ENCODE measurements around the gene L3MBTL4.

Gene L3MBTL4

DNA sequence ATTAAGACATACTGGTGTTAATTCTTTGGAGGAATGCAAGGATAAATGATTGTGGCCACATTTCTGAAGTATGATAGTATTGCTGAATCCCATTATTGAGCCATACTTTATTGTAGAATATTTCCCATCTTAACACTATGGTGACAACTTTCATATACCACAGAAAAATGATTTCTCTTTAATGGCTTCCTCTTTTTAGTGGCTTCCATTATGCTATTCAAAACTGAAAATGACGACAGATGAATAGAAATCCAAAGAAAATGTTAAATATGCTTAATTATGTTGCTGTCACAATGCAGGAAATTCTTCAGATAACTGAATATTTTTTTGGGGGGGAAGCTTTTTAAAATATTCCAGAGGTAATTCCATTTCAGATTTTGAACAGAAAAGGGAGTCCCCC is 430.5 kb downstream of the L3MBTL4 start:
- no peak for DNase-seq (ENCODE audit: low read depth)

DNA sequence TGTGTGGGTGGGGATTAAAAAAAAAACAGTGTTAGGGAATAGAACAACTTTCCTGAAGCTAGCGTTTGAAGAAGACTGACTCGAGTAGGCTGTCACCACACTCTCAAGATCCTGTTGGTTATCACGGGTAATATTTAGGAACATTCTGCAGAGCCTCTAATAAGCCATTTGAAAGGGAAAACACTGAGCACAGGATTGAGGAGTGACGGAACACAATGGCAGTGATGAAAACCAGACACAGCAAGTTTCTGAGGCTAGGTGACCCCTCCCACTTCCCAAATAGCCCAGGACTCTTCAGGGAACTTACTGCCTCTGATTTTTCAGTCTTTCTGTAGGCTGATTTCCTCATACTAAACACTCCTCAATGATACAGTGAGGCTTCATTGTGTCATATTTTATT is 431.2 kb downstream of the L3MBTL4 start:
- DNase-seq (ENCODE audit: low read depth): no peak

DNA sequence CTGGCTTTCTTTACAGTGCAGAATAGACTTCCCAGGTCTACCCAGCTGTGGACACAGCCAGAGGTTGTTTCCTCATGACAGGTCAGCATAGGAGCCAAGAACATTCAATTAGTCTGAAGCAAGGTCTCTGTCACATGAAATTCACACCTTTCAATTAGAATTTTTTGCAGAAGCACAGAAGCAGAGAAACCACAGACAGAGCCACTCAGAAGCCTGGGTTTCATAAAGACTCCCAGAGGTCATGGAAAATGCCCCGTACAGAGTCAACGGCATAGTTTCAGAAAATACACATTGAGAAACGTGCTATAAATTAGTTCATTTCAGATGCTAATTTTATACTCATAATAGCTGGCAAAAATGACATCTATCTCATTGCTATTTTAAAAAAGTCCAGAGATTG is 432.4 kb downstream of the L3MBTL4 start:
- no peak for DNase-seq (ENCODE audit: low read depth)

DNA sequence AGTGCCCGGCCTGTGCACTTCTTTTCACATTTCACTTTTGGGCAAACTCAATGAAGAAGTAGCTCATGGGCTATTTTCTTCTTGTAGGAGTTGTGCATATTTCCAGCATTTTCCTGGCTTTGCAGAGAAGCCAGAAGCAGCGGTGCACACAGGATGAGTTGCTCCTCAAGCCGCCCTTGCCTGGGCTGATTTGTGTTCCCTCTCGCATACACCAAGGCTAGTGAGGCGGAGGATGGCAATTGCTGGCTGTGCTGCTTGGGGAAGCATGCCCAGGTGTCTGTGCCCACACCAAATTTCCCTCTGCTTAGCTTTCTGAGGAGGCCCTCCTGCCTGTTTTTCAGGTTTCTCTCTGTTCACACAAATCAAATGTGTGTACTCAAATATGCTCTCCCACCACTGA is 434.0 kb downstream of the L3MBTL4 start:
- no peak for DNase-seq (ENCODE audit: low read depth)

DNA sequence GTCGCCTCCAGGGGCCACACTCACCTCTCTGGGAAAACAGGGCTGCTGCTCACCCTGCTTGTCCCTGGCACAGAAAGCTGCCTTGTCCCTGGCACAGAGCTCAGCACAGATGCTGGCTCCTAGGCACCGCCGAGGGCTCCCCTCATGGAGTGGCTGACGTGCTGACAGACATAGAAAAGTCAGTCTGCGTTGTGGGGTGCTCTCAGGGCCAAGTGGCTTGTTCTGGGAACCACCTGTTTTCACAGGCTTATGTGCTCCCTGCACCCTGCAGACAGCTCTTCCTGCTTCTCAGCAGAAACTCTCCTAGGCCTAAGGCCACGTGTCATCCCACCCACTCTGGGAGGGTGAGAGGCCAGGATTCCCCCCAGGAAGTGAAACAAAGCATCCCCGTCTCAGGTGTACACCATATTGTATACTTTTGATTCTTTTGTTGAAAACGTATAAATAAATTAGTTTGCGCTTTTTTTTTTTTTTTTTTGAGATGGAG is 434.7 kb downstream of the L3MBTL4 start:
- DNase-seq (ENCODE audit: low read depth): no peak

DNA sequence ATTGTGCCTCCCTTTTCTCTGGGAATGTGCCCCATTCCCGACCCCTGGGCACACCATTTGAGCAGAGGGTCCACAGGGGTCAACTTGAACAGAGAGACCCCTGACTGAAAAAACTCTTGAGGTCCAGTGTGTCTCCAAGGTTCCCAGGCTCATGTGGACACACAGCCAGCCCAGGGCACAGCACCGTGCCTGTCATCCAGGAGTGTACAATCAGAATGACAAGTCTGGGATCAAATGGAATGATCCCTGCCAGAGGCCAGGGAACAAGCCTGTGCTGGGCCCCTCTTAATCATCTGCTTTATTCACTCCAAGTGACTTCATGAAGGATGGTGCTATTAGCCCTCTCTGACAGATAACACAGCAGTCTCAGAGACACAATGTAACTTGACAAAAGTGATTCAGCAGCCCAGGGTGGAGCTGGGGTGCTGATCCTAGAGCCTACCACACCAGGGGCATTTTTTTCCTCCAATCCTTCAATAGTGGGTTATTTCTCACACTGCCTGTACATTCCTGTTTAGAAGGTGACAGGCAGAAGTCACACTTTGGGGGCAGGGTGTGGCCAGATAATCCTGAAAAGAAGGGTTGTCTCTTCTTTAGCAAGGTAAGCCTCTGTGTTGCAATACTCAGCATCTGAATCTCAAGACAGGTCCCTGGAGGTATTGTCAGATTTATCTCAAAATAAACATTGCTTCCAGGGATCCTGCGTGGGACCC is 435.4 kb downstream of the L3MBTL4 start:
- no peak for DNase-seq (ENCODE audit: low read depth)

DNA sequence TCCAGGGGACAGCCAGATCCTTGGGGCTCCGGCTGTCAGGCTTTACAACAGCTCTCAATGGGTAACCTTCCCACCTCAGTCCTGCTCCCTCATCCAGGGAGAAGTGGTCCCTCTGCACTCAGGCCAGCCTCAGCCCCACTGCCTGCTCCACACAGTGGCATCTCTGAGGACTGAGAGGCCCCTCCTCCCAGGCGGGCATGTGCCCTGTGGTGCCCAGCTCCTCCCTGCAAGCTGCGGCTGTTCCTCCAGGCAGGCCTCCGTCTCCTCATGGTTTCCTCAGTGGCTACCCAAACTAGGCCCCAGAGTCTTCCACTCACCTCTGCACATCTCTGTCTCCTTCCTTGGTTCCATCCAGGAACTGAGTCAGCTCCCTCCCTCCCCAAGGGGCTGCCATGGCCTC is 437.7 kb downstream of the L3MBTL4 start:
- no peak for DNase-seq (ENCODE audit: low read depth)

DNA sequence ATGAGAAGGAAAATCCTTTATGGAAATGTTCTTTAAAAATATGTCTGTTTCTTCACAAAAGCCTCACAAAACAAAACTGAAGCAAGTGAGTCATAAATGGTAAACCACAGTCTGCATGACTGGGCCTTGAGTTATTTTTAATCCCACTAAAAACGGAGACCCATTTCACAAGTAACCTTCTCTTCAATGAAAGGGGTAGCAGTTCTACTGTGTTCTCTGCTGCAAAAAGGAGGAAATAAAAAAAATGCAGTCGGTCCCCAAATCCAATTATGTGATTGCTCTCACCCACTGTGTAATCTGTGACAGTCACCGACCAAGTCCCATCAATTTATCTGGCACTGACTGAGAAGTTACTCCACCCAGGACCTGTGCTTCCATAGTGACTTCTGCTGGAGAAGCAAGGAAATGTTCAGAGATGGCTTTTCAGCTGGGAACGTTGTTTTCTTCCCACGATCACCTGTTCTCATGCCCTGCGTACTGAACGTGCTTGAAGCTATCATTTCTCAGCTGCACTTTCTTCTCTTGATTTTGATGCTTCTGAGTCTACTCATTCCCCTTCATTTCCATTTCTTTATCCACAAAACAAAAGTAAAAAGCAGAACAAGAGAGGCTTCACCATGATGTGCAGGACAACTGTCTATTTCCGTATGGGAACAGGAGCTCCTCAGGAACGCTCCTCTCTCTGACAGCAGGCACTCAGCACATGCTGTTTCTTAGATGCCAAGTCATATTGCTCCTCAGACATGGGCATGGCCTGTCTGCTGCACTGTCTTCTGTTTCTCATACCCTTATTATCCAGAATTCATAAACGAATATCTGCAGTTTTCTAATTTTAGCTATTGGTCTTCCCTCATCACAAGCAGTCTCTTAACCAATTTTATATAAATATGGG is 439.4 kb downstream of the L3MBTL4 start:
- no peak for DNase-seq (ENCODE audit: low read depth)

DNA sequence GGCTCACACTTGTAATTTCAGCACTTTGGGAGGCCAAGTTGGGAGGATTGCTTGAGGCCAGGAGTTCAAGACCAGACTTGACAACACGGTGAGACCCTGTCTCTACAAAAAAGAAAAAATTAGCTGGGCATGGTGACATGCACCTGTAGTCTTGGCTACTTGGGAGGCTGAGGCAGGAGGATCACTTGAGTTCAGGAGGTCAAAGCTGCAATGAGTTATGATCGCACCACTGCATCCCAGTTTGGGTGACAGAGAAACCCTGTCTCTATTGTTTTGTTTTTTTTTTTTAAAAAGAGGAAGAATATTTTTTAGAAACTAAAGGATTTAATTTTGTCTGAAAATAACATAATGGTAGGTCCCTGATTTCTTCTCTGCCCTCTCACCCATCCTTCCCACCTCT is 440.0 kb downstream of the L3MBTL4 start:
- DNase-seq (ENCODE audit: low read depth): no peak

DNA sequence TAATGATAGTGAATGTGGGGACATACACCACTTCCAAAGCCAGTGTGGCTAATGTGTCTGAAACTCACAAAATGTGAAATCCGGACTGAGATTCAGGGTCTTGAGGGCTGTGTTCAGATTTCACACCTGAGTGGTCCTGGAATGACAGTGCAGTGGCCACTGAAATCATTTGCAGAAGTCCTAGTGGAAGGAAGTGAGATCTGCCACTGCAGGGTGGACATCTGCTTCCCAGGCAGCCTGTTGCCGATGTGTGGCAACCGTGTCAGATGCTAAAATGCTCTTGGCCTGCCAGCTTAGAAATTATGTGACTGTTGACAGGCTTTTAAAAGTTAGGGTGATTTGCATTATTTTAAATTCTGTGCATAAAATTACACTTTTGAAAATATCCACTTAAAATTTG is 441.6 kb downstream of the L3MBTL4 start:
- DNase-seq (ENCODE audit: low read depth): no peak

DNA sequence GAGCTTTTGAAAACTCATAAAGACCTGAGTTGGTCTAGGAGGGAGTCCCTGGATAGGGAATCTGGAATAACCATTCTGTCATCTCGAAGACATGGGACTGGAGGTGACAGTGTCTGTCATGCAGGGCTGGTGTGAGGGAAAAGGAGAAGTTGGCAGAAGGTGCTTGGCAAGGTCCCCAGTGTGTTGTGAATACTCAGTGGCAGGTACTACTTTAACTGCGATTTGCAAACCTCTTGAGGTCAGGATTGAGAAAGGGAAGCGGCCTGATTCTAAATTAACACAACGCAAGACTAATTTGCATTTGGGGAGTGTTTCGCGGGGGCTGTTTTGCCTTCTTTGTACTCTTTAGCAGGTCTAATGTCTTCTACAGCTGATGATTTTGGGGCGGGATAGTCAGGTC is 442.4 kb downstream of the L3MBTL4 start:
- DNase-seq (ENCODE audit: low read depth): no peak

DNA sequence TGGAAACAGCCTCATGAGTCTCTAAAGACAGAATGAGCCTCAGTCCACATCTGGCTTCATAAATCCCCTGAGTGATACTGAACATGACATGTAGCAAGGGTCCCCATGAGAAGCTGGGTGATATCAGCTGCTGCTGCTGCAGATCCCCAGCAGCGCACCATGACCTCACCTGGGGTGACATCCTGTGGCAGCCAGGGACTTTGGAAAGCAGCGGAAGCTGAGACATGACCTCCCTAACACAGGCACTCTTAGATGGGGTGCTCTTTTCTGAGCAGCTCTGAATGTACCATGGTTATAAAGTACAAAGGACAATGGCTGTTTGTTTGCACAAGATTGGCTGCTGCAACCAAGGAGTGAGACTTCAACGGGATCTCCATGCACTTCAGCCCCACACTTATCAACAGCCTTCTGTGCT is 444.7 kb downstream of the L3MBTL4 start:
- DNase-seq (ENCODE audit: low read depth): no peak

DNA sequence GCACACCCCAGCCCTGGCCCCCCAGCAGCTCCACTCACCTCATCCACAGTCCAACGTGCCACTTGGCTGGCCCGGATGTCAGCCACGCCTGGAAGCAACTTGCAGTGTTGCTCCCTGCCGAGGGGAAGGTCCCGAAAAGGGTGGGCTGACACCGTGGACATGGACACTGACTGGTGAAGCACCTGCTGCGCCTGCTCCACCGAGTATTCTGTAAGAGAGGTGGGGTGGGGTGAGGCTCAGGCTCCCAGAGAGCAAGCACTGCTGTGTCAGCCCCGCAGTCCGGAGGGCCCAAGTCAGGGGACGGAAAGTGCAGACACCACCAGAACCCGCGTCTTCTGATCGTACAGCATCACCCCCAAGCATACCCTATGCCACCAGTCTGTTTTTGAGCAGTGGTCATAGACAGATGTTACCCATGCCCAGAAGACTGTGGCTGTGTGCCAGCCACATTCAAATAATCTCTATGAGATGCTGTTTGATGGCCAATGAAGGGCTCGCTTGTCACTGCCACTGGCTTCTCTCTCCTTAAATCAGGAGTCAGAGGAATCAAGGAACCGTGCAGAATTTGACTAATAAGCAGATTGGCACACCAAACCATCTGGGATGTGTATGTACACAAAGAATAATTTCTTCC is 445.2 kb downstream of the L3MBTL4 start:
- no peak for DNase-seq (ENCODE audit: low read depth)

DNA sequence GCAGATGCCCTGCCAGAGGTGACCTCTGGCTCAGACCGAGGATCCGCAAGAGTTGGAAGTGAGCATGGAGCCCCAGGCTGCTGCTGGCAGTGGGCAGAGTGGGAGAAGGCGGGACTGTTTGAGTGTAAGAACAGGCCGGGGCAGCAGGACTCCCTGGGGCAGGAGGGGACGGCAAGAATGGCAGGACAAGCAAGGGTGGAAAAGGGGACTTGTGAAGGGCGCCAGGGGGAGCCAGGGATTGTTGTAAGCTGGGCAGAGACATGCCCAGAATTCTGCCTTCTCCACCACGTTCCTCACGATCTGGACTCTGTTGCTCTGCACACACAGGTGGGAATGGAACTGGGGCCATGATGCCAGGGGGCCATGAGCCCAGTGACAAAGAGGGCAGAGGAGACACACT is 447.0 kb downstream of the L3MBTL4 start:
- no peak for DNase-seq (ENCODE audit: low read depth)

DNA sequence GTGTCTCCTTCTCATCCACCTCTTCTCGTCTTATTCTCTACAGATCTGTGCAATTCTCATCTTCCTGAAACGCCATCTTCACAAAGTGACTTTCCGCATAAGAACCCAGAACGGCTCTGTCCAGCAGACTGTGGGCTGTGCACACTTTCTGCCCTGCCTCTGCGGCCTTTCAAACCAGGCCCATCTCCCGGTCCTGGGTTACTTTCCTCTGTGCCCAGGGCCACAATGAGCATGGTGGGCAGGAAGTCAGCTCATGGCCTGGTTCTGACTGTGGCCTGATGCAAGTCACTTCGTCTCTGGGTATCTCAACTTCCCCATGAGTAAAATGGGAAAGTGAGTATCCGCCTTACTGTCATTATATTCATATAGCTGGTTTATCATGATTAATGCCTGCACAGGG is 447.7 kb downstream of the L3MBTL4 start:
- no peak for DNase-seq (ENCODE audit: low read depth)

DNA sequence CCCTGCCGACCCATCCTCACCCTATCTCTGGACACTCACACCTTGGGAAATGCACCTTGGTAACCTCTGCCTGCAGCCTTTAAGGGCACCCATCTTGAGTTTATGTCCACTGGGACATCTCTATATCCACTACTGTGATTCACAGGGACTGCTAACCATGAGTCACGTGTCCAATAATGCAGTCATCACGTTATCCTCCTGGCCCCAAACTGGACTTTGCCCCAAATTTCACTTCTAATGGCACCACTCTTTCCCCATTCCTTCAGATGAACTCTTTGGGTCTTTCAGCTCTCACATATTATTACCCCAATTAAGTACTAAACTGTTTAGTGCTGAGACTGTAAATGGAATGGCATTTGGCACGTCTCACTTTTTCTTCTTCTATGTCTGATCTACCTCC is 448.2 kb downstream of the L3MBTL4 start:
- no peak for DNase-seq (ENCODE audit: low read depth)

DNA sequence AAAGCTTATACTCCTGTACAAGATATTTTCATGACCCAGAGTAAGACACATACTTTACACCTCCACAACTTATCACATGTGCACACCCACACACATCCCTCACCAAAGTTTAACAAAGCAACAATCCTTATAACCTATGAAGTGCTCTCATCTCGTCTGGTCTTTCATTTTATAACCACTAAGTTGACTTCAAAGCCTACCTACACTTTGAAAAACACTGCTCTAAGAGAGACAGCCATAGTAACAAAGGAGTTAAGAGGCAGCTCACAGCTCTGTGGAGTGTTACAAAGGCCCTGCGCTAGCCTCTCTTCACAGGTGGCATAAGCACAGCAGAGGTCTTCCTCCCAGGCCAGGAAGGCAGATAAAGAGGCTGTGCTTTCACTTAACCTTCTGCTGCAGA is 449.7 kb downstream of the L3MBTL4 start:
- DNase-seq (ENCODE audit: low read depth): no peak

DNA sequence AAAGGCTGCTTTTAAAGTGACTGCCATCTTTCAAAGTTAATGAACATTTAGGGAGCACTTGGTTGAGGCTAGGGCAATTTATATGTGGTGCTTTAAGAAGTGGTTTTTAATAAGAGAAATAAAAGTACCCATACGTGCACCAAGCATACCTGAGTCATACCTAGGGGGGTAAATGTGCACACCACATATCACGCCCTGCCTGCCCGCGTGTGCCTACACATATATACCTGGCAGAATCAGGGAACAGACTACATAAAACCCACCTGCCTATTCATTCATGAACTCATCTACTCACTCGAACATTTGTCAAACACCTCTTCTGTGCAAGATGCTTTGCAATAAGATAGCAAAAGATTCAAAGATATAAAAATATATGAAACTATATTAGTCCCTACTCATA is 450.1 kb downstream of the L3MBTL4 start:
- DNase-seq (ENCODE audit: low read depth): no peak

DNA sequence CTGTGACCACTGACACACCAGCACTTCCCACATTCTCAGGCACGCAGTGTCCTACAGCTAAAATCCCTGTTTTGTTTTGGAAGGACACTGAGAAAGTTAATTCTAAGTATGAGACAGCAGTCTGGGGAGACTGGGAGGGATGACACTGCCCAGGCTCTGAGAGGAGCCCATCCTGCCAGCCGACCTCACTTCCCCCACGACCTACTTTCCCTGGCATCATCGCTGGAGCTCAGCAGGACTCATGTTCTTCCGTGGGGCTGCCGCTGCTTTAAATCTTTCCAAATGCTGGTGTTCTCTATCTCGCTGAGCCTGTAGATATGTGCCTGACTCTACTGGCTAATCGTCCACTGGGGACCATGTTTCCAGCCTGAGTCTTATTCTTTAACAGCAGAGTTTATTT is 450.6 kb downstream of the L3MBTL4 start:
- DNase-seq (ENCODE audit: low read depth): no peak

DNA sequence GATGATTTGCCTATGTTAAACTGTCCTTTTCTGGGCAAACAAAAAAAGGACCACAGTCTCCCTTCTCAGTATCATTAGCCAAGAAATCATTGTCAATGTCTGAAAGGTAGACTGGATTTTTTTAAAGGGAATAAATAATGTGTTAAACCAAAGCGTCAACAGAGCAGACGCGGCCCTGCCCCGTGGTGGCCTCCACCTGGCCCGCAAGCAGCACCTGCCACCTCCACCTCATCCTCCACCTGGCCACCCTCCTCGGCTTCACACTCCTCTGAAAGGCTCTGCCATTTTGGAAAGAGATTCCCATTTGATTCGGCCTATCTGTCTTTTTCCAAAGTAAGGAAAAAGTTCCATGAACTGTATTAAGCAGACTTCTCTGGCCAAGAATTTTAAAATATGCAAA is 451.4 kb downstream of the L3MBTL4 start:
- no peak for DNase-seq (ENCODE audit: low read depth)

DNA sequence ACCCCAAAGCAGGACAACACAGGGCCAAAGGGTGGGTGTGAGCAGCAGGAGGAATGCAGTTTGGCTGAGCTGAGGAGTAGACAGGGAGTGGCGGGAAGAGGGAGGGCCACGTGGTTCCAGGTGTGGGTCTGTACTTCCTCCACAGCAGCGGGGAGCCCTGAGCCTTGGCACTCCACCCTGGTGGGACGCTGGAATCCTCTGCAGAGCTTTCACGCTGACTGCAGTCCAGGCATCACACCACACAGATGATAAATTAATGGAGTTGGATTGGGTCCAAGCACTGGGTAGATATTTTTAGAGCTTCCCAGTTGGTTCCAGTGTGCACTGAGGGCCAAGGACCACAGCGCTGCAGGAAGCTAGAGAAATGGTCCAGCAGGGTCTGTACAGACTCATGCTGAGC is 452.3 kb downstream of the L3MBTL4 start:
- no peak for DNase-seq (ENCODE audit: low read depth)

DNA sequence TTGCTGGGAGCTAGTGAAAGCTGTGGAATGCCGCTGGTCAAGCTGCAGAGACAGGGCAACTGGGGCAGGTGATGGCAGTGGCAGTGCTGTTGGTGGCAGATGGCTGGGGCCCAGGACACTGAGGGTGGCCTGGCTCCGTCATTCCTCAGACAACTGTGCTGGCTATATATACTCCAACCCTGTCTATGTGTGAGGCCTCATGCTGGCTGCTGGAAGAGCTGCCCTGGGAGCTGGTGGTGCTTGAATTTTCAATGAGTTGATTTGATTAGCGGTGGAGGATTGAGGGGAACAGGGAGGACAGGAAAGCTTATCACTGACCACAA is 452.9 kb downstream of the L3MBTL4 start:
- no peak for DNase-seq (ENCODE audit: low read depth)

Measured in stimulated activated CD4-positive, alpha-beta T cell treated with anti-CD3 and anti-CD28 coated beads, Interleukin-2, amount 100 ng/mL, for 4 hours (primary cell).